HFF-Myc (cell line): ENCODE results near the gene TBC1D16.

Experiments
- DNase-seq: peaks from one replicate; pipeline ENCODE4 v3.0.0-alpha.2; 2011; ENCODE audit warnings: low read depth; ENCODE audit errors: extremely low read depth
- H3K4me3 ChIP-seq: replicated peaks from 2 replicates; pipeline ENCODE4 v1.5.1; 2011; ENCODE audit warnings: low read depth, mild to moderate bottlenecking, control low read depth, low read length
- CTCF ChIP-seq: IDR thresholded peaks from 2 replicates; pipeline ENCODE4 v1.5.1; 2012; ENCODE audit warnings: mild to moderate bottlenecking, low read depth, low read length, control low read depth; ENCODE audit errors: missing control alignments

The TBC1D16 gene

GRCh38 chr17:80035687-80035936 is at the start of gene TBC1D16:
Gene TBC1D16 (minus strand): TSS chr17:80035872. CDS start chr17:80013547, 22,325 bp downstream.
- DNase-seq: no peak
- H3K4me3 ChIP-seq: peak within 1 kb of the TSS; percentile 83
- TF ChIP-seq CTCF: no peak

- H3K4me3 ChIP-seq: no peak overlapping the region
- no peak for DNase-seq
- TF ChIP-seq CTCF: no peak
These were observed 49.1 kb upstream of the TBC1D16 start for GRCh38 chr17:80084773-80085172.

GRCh38 chr17:80083136-80083661 is 47.5 kb upstream of the TBC1D16 start:
- no peak for TF ChIP-seq CTCF
- no peak overlapping the region for H3K4me3 ChIP-seq
- DNase-seq: no peak

GRCh38 chr17:80082403-80083135 is 46.9 kb upstream of the TBC1D16 start:
- DNase-seq: peak; percentile 53
- TF ChIP-seq CTCF: peak; percentile 71
- no peak overlapping the region for H3K4me3 ChIP-seq

GRCh38 chr17:80081596-80081995 is 45.9 kb upstream of the TBC1D16 start:
- DNase-seq: no peak
- H3K4me3 ChIP-seq: no peak overlapping the region
- TF ChIP-seq CTCF: no peak

GRCh38 chr17:80080081-80080480 is 44.4 kb upstream of the TBC1D16 start:
- DNase-seq: no peak
- H3K4me3 ChIP-seq: no peak overlapping the region
- TF ChIP-seq CTCF: no peak

GRCh38 chr17:80072410-80072809 is 36.7 kb upstream of the TBC1D16 start:
- H3K4me3 ChIP-seq: no peak overlapping the region
- no peak for DNase-seq
- TF ChIP-seq CTCF: no peak
